MM.1S (cell line): Measurements from ENCODE around the gene HHIPL1.

Experiments used
- DNase-seq: peaks from one replicate; pipeline ENCODE4 v3.0.0-alpha.2; 2015
- H2AFZ ChIP-seq: fragments of 300-600 bp; sonication (generic); 2 replicates; pipeline ENCODE4 v1.6.0; 2016; ENCODE audit warnings: antibody characterized with exemption, low read length
- H3F3A ChIP-seq: fragments of 300-600 bp; sonication (generic); 2 replicates; pipeline ENCODE4 v1.6.1; 2016; ENCODE audit warnings: mild to moderate bottlenecking, antibody characterized with exemption, low read length, moderate library complexity, mixed read lengths; ENCODE audit not compliant: insufficient read depth
- H3K27ac ChIP-seq: fragments of 300-600 bp; sonication (generic); 2 replicates; pipeline ENCODE4 v1.5.1; 2016; ENCODE audit warnings: mild to moderate bottlenecking, low read length
- H3K27me3 ChIP-seq: fragments of 300-600 bp; sonication (generic); replicated peaks from 2 replicates; pipeline ENCODE4 v1.6.0; 2016; ENCODE audit warnings: low read length; ENCODE audit not compliant: insufficient read depth
- H3K36me3 ChIP-seq: fragments of 300-600 bp; sonication (generic); replicated peaks from 2 replicates; pipeline ENCODE4 v1.6.1; 2016; ENCODE audit warnings: mild to moderate bottlenecking, low read length, mixed read lengths; ENCODE audit not compliant: insufficient read depth
- H3K4me1 ChIP-seq: fragments of 300-600 bp; sonication (generic); 2 replicates; pipeline ENCODE4 v1.6.1; 2016; ENCODE audit warnings: low read length, mixed read lengths
- H3K4me2 ChIP-seq: fragments of 300-600 bp; sonication (generic); 2 replicates; pipeline ENCODE4 v1.6.0; 2016; ENCODE audit warnings: low read depth, low read length
- H3K4me3 ChIP-seq: fragments of 300-600 bp; sonication (generic); 2 replicates; pipeline ENCODE4 v1.5.1; 2016; ENCODE audit warnings: low read length, mixed read lengths
- H3K79me2 ChIP-seq: fragments of 300-600 bp; sonication (generic); 2 replicates; pipeline ENCODE4 v1.6.1; 2016; ENCODE audit warnings: mixed run types, low read length, mixed read lengths
- H3K9ac ChIP-seq: fragments of 300-600 bp; sonication (generic); 2 replicates; pipeline ENCODE4 v1.6.1; 2016; ENCODE audit warnings: low read length, mixed read lengths
- H3K9me2 ChIP-seq: fragments of 300-600 bp; sonication (generic); replicated peaks from 2 replicates; pipeline ENCODE4 v1.6.1; 2016; ENCODE audit warnings: mild to moderate bottlenecking, low read length, mixed read lengths; ENCODE audit not compliant: insufficient read depth
- H3K9me3 ChIP-seq: fragments of 300-600 bp; sonication (generic); replicated peaks from 2 replicates; pipeline ENCODE4 v1.6.1; 2016; ENCODE audit warnings: mild to moderate bottlenecking, low read length, mixed read lengths; ENCODE audit not compliant: insufficient read depth
- H4K20me1 ChIP-seq: fragments of 300-600 bp; sonication (generic); 2 replicates; pipeline ENCODE4 v1.6.1; 2016; ENCODE audit warnings: mild to moderate bottlenecking, low read length, moderate library complexity, mixed read lengths; ENCODE audit not compliant: insufficient read depth
- EZH2 ChIP-seq: fragments of 300-600 bp; sonication (generic); optimal IDR thresholded peaks from 2 replicates; pipeline ENCODE3; 2017; ENCODE audit warnings: low read depth, mild to moderate bottlenecking, antibody characterized with exemption, low read length, mixed read lengths
- EZH2phosphoT487 ChIP-seq: fragments of 300-600 bp; sonication (generic); IDR thresholded peaks from 2 replicates; pipeline ENCODE4 v1.6.1; 2018; ENCODE audit warnings: antibody characterized with exemption, low read length
- TF ChIP-seq, protein P1 (sequence below): fragments of 300-600 bp; sonication (generic); IDR thresholded peaks from 2 replicates; pipeline ENCODE4 v1.5.1; 2016; ENCODE audit warnings: antibody characterized with exemption, low read length, mixed read lengths

The HHIPL1 gene

DNA sequence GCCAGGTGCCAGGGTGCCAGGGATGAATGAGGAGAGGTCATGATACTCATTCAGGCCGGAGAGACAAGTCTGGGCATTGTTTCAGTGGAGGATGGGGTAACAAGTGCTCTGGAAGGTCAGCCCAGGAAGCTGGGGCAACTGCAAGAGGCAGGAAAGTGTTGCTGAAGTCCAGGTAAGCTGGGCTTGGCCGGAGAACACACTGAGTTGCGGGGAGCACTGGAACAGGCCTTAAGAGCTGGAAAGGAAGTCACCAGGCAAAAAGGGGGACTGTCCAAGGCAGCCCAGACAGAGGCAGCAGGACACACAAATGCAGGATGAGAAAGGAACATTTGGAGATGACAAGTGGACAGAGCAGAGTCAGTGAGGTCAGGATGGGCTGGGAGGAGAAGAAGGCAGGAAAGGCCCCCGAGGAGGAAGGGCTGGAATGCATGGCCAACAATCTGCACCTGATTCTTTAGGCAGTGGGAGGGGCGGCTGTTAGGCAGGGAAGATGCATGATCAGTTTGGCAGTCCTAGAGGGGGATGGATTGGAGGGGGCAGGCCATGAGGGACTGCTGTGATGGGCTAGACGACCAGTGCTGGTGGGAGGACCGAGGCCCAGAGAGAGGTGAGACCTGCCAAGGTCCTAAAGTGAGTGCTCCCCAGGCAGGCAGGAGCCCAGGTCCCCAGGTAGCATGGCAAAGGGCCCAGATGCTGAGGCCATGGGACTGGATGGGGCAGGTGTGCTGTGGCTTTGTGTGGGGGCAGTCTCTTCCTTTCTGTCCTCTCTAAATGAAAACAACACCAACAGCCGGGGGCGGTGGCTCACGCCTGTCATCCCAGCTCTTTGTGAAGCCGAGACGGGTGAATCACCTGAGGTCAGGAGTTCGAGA lies 17.2 kb upstream of the HHIPL1 start:
- H3K4me1 ChIP-seq: no peaks in the 10 kb centered on the region
- H3K9ac ChIP-seq: no peak overlapping the region
- no peaks in the 10 kb centered on the region for H3K36me3 ChIP-seq
- DNase-seq: no peak
- no peaks in the 10 kb centered on the region for H3K27me3 ChIP-seq
- H3K4me2 ChIP-seq: no peak overlapping the region
- H3K9me3 ChIP-seq: no peaks in the 10 kb centered on the region
- H3K27ac ChIP-seq: no peak overlapping the region
- H3F3A ChIP-seq: no peaks in the 10 kb centered on the region
- no peaks in the 10 kb centered on the region for H3K79me2 ChIP-seq
- H3K4me3 ChIP-seq: no peak overlapping the region
- H4K20me1 ChIP-seq: no peaks in the 10 kb centered on the region
- H3K9me2 ChIP-seq: no peaks in the 10 kb centered on the region
- no peak overlapping the region for H2AFZ ChIP-seq
- TF ChIP-seq, protein P1, sequence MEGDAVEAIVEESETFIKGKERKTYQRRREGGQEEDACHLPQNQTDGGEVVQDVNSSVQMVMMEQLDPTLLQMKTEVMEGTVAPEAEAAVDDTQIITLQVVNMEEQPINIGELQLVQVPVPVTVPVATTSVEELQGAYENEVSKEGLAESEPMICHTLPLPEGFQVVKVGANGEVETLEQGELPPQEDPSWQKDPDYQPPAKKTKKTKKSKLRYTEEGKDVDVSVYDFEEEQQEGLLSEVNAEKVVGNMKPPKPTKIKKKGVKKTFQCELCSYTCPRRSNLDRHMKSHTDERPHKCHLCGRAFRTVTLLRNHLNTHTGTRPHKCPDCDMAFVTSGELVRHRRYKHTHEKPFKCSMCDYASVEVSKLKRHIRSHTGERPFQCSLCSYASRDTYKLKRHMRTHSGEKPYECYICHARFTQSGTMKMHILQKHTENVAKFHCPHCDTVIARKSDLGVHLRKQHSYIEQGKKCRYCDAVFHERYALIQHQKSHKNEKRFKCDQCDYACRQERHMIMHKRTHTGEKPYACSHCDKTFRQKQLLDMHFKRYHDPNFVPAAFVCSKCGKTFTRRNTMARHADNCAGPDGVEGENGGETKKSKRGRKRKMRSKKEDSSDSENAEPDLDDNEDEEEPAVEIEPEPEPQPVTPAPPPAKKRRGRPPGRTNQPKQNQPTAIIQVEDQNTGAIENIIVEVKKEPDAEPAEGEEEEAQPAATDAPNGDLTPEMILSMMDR: no peak
- TF ChIP-seq EZH2 (no peak), EZH2phosphoT487 (no peak)

DNA sequence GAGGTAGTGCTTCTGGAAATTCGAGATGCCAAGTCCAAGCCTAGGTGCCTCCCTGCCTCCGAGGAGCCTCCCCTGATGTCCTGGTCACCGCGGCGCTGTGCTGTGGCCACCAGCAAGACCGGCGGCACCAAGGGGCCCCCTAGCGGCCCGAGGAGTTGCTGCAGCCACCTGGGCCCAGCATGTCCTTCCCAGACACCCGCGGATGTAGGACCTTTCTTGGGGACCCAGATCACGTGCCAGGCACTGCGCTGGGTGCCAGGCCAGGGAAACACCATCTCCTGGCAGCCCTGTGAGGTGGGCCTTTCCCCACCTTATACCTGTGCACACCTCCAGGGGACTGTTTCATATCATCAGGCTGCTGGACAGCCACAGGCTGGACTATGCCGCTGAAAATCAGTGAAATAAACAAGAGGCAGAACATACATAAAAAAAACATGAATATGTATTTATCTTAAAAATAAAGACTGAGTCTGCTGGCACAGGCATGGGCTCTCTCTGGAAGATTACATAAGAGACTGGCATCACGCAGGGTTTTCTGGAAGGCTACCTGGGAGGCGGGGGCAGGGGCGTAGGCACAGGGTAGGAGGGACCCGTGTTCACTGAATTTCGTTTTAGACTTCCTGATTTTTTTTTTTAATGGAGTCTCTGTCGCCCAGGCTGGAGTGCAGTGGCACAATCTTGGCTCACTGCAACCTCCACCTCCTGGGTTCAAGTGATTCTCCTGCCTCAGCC lies 15.9 kb upstream of the HHIPL1 start:
- no peaks in the 10 kb centered on the region for H3K79me2 ChIP-seq
- H3K27ac ChIP-seq: no peak overlapping the region
- H2AFZ ChIP-seq: 0 out of 2 replicates have a peak overlapping the region, but pooled peaks have one; percentile 15

DNA sequence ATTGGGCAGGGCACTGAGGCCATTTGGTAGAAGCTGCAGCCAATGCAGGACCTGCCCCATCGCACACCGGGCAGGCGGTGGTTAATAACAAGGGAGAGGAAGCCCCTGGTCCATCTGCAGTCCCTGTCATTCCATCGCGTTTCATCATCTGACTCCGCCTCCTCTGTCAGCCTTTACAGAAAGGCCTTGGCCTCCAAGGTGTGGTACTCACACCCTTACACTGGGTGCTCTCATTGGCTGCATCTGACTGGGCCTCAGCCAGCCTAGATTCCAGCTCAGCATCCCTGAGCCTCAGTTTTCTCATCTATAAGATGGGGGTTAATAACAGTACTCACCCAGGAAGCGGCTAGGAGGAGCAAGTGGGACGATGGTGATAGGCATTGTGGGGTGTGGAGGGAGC lies 14.7 kb upstream of the HHIPL1 start:
- Histone ChIP-seq H3K79me2 (no peaks in the 10 kb centered on the region), H3K36me3 (no peaks in the 10 kb centered on the region), H2AFZ (no peak overlapping the region), H3K9me2 (no peaks in the 10 kb centered on the region), H3K4me1 (no peaks in the 10 kb centered on the region), H4K20me1 (no peaks in the 10 kb centered on the region), H3K27me3 (no peaks in the 10 kb centered on the region), H3K4me3 (no peak overlapping the region), H3F3A (no peaks in the 10 kb centered on the region), H3K9ac (no peak overlapping the region), H3K9me3 (no peaks in the 10 kb centered on the region), H3K4me2 (no peak overlapping the region), H3K27ac (no peak overlapping the region)
- no peak for DNase-seq
- TF ChIP-seq EZH2phosphoT487 (no peak), EZH2 (no peak)
- TF ChIP-seq, protein P1: no peak

More for the DNA sequence above, 15.9 kb upstream of the HHIPL1 start:
- Histone ChIP-seq H3K27me3 (no peaks in the 10 kb centered on the region), H3K4me3 (no peak overlapping the region), H3K9me2 (no peaks in the 10 kb centered on the region), H3K4me2 (peak overlapping the region; percentile 21; the same call in 1 of the 2 replicates), H3F3A (no peaks in the 10 kb centered on the region), H3K36me3 (no peaks in the 10 kb centered on the region), H4K20me1 (no peaks in the 10 kb centered on the region), H3K9ac (no peak overlapping the region), H3K4me1 (no peaks in the 10 kb centered on the region), H3K9me3 (no peaks in the 10 kb centered on the region)
- TF ChIP-seq, protein P1: peak; percentile 67
- no peak for TF ChIP-seq EZH2
- peak; percentile 42 for DNase-seq
